Muscle layer of duodenum (tissue), 2 donors: ENCODE measurements around the gene MYF5.

ENCODE experiments used
- H3K27ac ChIP-seq: one replicate; pipeline ENCODE4 v1.7.0; 2013; ENCODE audit warnings: mild to moderate bottlenecking, low read length
- H3K27me3 ChIP-seq: one replicate; pipeline ENCODE4 v1.7.0; 2013; ENCODE audit warnings: low read depth, mild to moderate bottlenecking, control low read depth, low read length
- H3K36me3 ChIP-seq, 2 donors: one replicate each; pipeline ENCODE4 v1.7.0; 2013; ENCODE audit warnings: low read length in 2 of 2, control low read depth in 1 of 2, mild to moderate bottlenecking in 1 of 2; ENCODE audit not compliant: insufficient read depth in 2 of 2, control insufficient read depth in 1 of 2
- H3K4me1 ChIP-seq, 2 donors: one replicate each; pipeline ENCODE4 v1.7.0; 2013; ENCODE audit warnings: low read length in 2 of 2, mild to moderate bottlenecking in 2 of 2, control low read depth in 1 of 2, moderate library complexity in 1 of 2; ENCODE audit not compliant: insufficient read depth in 2 of 2, control insufficient read depth in 1 of 2
- H3K4me3 ChIP-seq, 2 donors: one replicate each; pipeline ENCODE4 v1.7.0; 2013; ENCODE audit warnings: low read length in 2 of 2, low read depth in 1 of 2, mild to moderate bottlenecking in 1 of 2
- H3K9me3 ChIP-seq, 2 donors: one replicate each; pipeline ENCODE4 v1.7.0; 2013; ENCODE audit warnings: low read length in 2 of 2, control low read depth in 1 of 2, mild to moderate bottlenecking in 1 of 2; ENCODE audit not compliant: control insufficient read depth in 1 of 2
- donor health status: healthy.

MYF5 gene

DNA sequence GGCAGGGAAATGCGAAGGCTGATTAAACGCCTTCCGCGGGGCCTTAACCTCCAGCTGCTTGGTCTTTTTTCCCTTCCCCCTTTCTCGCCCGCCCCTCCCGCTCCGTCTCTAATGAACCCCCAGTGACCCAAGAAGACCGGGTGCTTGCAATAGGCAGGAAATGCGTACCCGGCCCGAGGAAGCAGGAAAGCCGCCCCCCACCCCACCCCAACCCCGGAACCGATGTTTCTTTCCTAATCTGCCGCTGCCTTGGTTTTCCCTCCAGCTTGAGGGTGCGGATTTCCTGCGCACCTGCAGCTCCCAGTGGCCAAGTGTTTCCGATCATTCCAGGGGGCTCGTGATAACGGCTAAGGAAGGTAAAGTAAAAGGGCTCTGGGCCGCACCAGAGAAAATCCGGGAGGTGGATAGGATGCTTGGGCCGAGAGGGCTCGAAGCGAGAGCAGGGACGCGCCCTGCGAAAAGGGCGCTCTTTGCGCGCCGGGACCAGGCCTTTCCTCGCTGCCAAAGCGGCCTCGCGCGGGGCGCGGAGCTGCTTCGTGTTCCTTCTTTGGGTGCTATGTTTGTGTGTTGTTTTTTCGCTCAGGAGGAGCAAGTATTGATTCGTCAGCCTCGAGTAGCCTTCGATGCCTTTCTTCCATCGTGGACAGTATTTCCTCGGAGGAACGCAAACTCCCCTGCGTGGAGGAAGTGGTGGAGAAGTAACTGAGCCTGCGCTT is 8.3 kb upstream of the MYF5 start:
- Histone ChIP-seq H3K36me3 (no peaks in the 10 kb centered on the region), H3K4me3 (peak overlapping the region; percentile 19 to 55), H3K27ac (no peak overlapping the region), H3K4me1 (peaks cover 0 to 9% of the 10 kb centered on the region in 2 donors), H3K9me3 (no peaks in the 10 kb centered on the region), H3K27me3 (peaks cover 6% of the 10 kb centered on the region)

DNA sequence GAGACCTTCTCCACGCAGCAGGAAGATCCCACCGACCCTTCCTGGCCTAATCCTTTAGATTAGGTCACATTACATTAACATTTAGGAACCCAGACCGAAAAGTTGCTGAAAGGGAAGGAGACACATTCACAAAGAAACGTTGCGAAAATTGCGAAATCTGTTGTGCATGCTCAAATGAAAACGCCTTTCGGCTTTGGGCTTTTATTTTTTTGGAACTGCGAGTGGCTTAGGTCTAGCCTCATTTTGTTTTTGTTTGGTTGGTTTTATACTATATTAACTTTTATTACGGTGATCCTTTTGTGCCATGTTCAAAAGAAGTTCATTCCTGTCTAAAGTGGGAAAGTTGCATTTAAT is 7.8 kb upstream of the MYF5 start:
- peaks cover 0 to 9% of the 10 kb centered on the region in 2 donors for H3K4me1 ChIP-seq
- H3K27ac ChIP-seq: no peak overlapping the region
- peaks cover 6% of the 10 kb centered on the region for H3K27me3 ChIP-seq
- no peaks in the 10 kb centered on the region for H3K36me3 ChIP-seq
- H3K9me3 ChIP-seq: no peaks in the 10 kb centered on the region
- peak overlapping the region; percentile 19 to 55 for H3K4me3 ChIP-seq

DNA sequence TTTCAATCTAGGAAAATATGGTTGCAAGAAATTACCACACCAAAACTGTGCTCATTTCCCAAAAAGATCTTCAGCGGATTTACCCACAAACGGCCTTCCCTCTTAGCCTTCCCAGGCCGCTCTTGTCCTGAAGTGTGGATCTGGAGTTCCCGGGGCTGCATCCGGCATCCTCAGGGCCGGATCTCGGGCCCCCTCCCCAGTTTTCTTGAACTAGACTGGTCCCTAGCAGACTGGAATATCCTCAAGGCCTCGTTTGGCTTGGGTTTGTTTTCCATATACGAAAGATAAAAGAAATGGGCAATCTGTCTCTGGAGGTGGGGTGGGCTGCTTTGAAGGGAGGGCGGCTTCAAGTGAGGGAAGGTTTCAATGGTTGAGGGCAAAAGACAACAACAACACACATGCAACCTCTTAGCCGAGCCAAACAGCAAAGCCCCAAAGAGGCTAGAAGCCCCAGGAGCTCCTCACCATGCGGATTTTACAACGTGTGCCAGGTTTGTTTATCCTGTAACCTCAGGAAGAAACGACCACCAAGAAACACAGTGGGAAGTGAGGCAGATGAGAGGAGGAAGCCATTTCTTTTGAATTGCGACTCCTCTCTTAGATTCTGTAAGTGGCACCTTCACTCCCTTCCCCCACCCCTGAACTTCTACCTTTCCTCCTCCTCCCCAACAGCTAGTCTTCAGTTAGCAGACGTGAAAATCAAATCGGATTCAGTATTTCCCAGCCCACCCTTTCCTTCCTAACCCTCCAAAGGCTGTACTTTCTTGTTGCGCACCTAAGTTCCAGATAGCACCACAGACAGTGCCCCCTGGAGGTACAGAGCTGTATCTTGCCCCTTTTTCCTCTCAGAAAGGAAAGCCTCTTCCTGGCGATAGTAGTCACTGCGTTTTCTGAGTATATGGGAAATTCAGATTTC is 6.6 kb upstream of the MYF5 start:
- Histone ChIP-seq H3K36me3 (no peaks in the 10 kb centered on the region), H3K9me3 (no peaks in the 10 kb centered on the region), H3K4me3 (no peak overlapping the region), H3K4me1 (peaks cover 0 to 9% of the 10 kb centered on the region in 2 donors), H3K27ac (no peak overlapping the region), H3K27me3 (peaks cover 14% of the 10 kb centered on the region)

DNA sequence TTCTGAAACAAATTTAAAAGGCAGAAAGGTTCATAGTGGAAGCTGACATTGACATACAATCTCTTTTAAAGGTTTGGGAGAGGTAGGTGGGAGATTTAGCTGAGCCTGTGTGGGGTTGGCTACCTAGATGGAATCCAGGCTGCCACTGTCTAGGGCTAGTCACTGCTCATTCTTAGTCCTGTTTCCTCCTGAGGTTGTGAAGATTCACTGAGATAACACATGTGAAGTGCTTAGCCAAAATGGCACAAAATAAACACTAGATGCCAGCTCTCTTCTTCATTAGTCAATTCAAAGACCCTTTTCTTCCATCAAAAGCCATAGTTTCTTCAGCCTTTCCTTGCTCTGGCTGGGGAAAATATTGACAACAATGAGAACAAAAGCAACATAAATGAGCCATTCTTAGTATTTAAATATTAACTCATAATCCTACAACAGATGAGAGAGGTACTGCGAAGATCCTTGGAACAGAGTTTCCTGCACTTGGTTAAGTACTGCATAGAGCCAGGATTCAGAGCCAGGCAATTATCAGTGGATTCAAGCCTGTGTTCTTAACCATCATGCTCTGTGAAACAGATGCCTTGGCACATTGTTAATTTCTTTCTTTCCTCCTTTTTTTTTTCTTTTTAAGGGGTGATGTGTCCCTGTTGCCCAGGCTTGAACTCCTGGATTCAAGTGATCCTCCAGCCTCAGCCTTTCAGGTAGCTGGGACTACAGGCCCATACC is 5.8 kb upstream of the MYF5 start:
- no peak overlapping the region for H3K4me3 ChIP-seq
- H3K9me3 ChIP-seq: no peaks in the 10 kb centered on the region
- no peak overlapping the region for H3K27ac ChIP-seq
- peaks cover 0 to 9% of the 10 kb centered on the region in 2 donors for H3K4me1 ChIP-seq
- H3K36me3 ChIP-seq: no peaks in the 10 kb centered on the region
- peaks cover 22% of the 10 kb centered on the region for H3K27me3 ChIP-seq

DNA sequence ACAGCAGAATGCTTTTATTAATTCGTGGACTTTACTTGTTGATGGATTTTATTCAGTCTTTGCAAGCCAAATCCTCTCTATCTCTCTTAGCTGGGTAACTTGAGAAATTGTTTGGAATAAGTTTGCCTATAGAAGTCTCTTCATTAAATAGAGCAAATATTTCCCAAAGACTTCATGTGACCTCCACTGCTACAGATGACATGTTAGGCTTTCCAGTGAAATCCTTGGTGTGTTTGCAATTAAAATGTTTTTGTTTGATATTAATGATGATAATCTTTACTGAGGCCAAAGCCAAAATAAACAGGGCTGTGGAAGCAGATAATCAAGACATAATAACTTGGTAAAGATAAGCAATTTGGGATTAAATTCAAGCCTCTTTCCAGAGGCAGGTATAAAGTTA is 4.8 kb upstream of the MYF5 start:
- no peak overlapping the region for H3K27ac ChIP-seq
- H3K27me3 ChIP-seq: peaks cover 32% of the 10 kb centered on the region
- no peaks in the 10 kb centered on the region for H3K36me3 ChIP-seq
- H3K4me3 ChIP-seq: no peak overlapping the region
- H3K9me3 ChIP-seq: no peaks in the 10 kb centered on the region
- H3K4me1 ChIP-seq: peaks cover 0 to 9% of the 10 kb centered on the region in 2 donors

DNA sequence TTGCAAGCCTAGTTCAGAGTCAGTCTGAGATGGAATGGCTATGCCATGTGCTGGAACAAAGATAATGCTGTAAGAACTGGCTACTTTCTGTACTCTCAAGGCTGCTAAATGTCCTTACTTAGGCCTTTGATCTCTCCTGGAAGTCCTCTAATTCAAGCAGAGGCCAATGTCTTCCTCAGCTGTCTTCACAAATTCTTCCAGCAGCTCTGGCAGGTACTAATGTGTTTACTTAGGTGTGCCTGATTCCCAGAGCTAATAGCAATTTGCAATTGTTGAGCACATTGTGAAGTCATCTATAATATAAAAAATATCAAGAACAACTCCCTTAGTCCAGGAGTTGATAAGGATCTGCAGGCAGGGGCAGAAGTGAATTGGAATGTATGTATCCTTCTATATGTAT is 3.8 kb upstream of the MYF5 start:
- Histone ChIP-seq H3K36me3 (no peaks in the 10 kb centered on the region), H3K27ac (no peak overlapping the region), H3K9me3 (peaks cover 0 to 5% of the 10 kb centered on the region in 2 donors), H3K27me3 (peaks cover 35% of the 10 kb centered on the region), H3K4me3 (no peak overlapping the region), H3K4me1 (peaks cover 0 to 9% of the 10 kb centered on the region in 2 donors)

DNA sequence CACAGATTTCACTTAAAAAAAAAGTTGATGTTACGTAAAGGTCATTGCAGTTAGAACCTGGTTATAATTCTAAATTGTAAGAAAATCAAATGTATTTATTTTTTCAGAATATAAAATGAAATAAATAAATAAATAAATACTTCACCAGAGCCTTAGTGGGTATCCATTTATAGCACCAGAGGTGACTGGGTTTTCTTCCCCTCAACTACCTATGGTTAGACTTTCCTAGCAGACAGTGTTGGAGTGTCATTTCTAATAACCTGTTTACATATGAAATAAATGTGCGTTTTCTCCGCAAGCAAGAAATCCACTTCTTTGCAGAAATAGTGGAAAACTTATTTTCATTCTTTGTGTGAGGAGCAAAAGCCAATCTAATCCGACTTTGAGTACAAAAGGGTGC is 3.3 kb upstream of the MYF5 start:
- Histone ChIP-seq H3K4me3 (peak overlapping the region in 1 of 2 donors; percentile 21), H3K27me3 (peaks cover 34% of the 10 kb centered on the region)

DNA sequence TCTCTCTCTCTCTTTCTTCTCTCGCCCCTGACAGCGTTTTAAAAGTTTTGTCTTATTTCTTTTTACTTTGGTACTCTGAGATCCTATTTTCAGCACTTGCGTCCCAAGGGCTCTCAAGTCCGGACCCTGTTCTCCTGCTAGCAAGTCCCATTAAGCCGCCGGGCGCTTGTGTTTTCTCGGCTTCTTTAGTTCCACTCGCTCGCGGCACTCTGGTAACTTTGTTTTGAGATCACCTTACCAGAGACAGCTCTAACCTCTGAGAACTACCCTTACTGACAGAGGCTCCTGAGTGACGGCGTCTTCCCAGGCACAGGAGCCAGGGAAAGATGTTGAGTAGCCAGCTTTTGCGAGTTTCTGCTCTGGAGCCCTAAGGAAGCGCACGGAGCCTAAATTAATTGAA is 2.7 kb upstream of the MYF5 start:
- Histone ChIP-seq H3K27me3 (peaks cover 29% of the 10 kb centered on the region), H3K27ac (no peak overlapping the region), H3K4me1 (no peaks in the 10 kb centered on the region), H3K4me3 (peak overlapping the region; percentile 8 to 21), H3K36me3 (no peaks in the 10 kb centered on the region), H3K9me3 (peaks cover 0 to 5% of the 10 kb centered on the region in 2 donors)

More for the DNA sequence above, 3.3 kb upstream of the MYF5 start:
- H3K27ac ChIP-seq: no peak overlapping the region
- H3K36me3 ChIP-seq: no peaks in the 10 kb centered on the region
- peaks cover 0 to 4% of the 10 kb centered on the region in 2 donors for H3K4me1 ChIP-seq
- peaks cover 0 to 5% of the 10 kb centered on the region in 2 donors for H3K9me3 ChIP-seq

DNA sequence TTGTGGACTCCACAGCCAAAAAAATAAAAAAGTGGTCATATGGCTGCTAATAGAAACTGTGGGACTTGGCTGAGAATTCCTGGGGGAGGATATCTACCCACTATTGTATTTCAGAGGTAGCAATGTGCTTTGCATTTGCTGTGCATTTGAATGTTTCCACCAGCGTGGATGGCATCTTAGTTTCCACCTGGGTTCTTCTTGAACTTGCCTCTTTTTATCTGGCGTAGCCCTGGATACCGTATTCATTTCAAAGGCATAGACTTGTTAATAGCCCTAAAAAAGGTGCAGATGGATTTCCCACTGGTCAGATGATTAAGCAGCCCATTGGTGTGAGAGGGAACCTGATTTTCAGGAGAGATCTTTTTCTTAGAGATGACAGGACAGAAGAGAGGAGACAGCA is 1.9 kb upstream of the MYF5 start:
- H3K27me3 ChIP-seq: peaks cover 29% of the 10 kb centered on the region
- H3K27ac ChIP-seq: no peak overlapping the region
- peaks cover 0 to 5% of the 10 kb centered on the region in 2 donors for H3K9me3 ChIP-seq
- H3K4me3 ChIP-seq: no peak overlapping the region
- no peaks in the 10 kb centered on the region for H3K4me1 ChIP-seq
- no peaks in the 10 kb centered on the region for H3K36me3 ChIP-seq

DNA sequence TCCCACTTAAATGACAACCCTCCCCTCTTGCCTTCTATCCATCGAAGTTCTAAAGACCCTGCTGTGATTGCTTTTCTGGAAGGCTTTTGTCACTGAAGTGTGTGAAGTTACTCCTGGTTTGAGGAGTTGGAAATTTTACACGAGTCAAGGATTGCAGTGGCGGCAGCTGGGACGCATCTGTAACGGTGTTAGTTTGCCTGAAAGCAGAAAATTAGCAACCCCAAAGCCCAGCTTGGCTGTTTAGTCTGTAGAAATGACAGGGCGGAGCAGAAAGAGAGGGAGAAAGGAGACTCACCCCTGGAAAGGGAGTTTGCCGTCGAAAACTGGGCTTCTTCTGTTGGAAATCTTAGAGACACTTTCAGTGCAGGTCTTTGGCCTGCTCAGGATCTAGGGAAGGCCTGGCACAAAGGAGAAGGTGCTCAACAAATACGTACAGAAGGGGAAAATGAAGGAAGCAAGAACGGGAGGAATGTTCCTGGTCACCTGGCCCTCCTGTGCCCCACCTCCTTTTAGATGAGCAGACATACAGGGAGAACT is 931 bp upstream of the MYF5 start:
- Histone ChIP-seq H3K4me3 (no peak overlapping the region), H3K4me1 (no peaks in the 10 kb centered on the region), H3K27ac (no peak overlapping the region), H3K27me3 (peaks cover 29% of the 10 kb centered on the region), H3K9me3 (peaks cover 0 to 5% of the 10 kb centered on the region in 2 donors), H3K36me3 (no peaks in the 10 kb centered on the region)

DNA sequence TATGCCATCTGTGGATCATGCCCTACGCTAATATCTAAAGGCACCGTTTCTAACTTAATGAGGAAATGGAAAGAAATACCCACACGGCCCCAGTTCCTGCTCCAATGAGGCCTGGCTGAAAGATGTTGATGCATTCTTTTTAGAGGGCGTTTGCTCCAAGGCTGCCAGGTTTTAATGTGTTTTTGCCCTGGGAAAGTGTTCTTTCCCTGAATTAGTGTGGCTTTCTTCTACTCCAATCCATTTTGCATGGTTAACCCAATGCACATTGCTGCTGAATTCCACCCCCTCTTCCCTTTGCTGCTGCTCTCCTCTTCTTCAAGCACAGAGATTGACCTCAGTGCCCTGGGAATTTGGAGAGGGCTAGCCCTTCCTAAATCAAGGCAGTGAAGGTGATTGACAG is 1.1 kb downstream of the MYF5 start:
- no peak overlapping the region for H3K4me3 ChIP-seq
- no peaks in the 10 kb centered on the region for H3K4me1 ChIP-seq
- H3K27ac ChIP-seq: no peak overlapping the region
- H3K9me3 ChIP-seq: peaks cover 0 to 5% of the 10 kb centered on the region in 2 donors
- no peaks in the 10 kb centered on the region for H3K36me3 ChIP-seq
- H3K27me3 ChIP-seq: peaks cover 29% of the 10 kb centered on the region
